Activated gamma-delta T cell (primary cell): ENCODE data around the gene WDR91.

Experiments
- DNase-seq: peaks from one replicate; lab custom pipeline; 2025; lab: John Stamatoyannopoulos, UW

Gene WDR91

GRCh38 chr7:135160858-135161653, 50.3 kb downstream of the WDR91 start:
- DNase-seq = no peak

- DNase-seq = no peak
Measured at GRCh38 chr7:135160098-135160857, 51.0 kb downstream of the WDR91 start.

GRCh38 chr7:135159359-135160085, 51.8 kb downstream of the WDR91 start:
- DNase-seq = no peak

GRCh38 chr7:135158874-135159273, 52.5 kb downstream of the WDR91 start:
- DNase-seq = no peak

- no peak for DNase-seq
Measured at GRCh38 chr7:135158141-135158655, 53.1 kb downstream of the WDR91 start.

- DNase-seq = no peak
Measured at GRCh38 chr7:135156290-135156689, 55.0 kb downstream of the WDR91 start.

GRCh38 chr7:135154734-135155133, 56.6 kb downstream of the WDR91 start:
- DNase-seq = no peak

- no peak for DNase-seq
Measured at GRCh38 chr7:135152442-135152841, 58.9 kb downstream of the WDR91 start.

GRCh38 chr7:135151533-135151932, 59.8 kb downstream of the WDR91 start:
- no peak for DNase-seq

GRCh38 chr7:135151132-135151531, 60.2 kb downstream of the WDR91 start:
- no peak for DNase-seq

- no peak for DNase-seq
Measured at GRCh38 chr7:135150072-135150782, 61.1 kb downstream of the WDR91 start.

GRCh38 chr7:135147899-135148721, 63.2 kb downstream of the WDR91 start, which contains the start of gene TMEM140:
Gene TMEM140 (plus strand): TSS chr7:135148072. CDS start chr7:135164442, 16,370 bp downstream.
- DNase-seq = no peak

GRCh38 chr7:135147341-135147898, 63.9 kb downstream of the WDR91 start:
- DNase-seq = no peak

GRCh38 chr7:135143885-135144668, 67.2 kb downstream of the WDR91 start:
- DNase-seq = no peak
